ENCODE data around the gene ADNP. TPM values are rescaled to one million over a fixed set of nuclear protein-coding genes. Genes with fewer than 3 reads are reported as not detected.

The ADNP gene
- total and polyA plus RNA-seq, 2 of the 13 experiments (the other 11 are each of a cell fraction or from before 2014, with no cell fraction given) = 21.0 to 21.5 TPM

DNA sequence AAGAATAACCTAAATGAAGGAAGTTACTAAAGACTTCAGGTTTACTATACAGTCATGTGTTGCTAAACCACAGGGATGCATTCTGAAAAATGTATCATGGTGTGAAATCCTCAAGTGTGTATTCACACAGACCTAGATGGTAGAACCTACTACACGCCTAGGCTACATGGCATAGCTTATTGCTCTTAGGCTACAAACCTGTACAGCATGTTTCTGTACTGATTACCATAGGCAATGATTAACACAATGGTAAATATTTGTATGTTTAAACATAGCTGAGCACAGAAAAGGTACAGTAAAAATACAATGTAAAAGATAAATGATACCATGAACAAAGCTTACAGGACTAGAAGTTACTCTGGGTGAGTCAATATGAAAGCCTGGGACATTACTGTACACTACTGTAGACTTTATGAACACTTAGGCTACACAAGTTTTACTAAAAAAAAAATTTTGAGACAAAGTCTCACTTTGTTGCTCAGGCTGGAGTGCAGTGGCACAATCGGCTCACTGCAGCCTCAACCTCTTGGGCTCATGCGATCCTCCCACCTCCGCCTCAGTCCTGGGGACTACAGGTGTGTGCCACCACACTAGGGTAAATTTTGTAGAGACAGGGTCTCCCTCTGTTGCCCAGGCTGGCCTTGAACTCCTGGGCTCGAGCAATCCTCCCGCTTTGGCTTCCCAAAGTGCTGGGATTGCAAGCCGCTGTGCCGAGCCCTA, 36.0 kb downstream of the ADNP start:
- peaks cover 3% of the 10 kb centered on the region; the same call in 1 of the 2 replicates for H4K20me1 ChIP-seq (ENCODE audit: insufficient read depth, low read length)
- FAIRE-seq (peak; percentile 12), ATAC-seq (peak; percentile 92), DNase-seq (ENCODE audit: low spot score) (peak; percentile 86)
- POLR2A ChIA-PET = interaction anchor here (0.7 to 2.2 kb wide), 12 partner anchors 10 to 101 kb away, joined by 3 to 20 read pairs (median 4); partner anchors contain the start of genes ADNP, BCAS4, DPM1 and MOCS3
- no peaks in the 10 kb centered on the region for H3K79me2 ChIP-seq (ENCODE audit: insufficient read depth, low read length)
- no peak overlapping the region for H3K4me3 ChIP-seq (replicated peaks in 1 of 3; ENCODE audit: insufficient read depth in 1 of 3, low read depth in 2 of 3, low read length in 3 of 3)
- intact Hi-C loops (cut with micrococcal nuclease; ENCODE audit: unreplicated experiment) (loop anchor here (2.0 kb wide), 1 partner anchor 38 kb away; no protein-coding TSS in a partner anchor), in situ Hi-C loops (cut with HindIII; ENCODE audit: extremely low pct_ligation_motif_present, low pct_unique_long_range_greater_than_20kb) (no loop called here)
- H3K4me2 ChIP-seq (ENCODE audit: low read depth, low read length) = peak overlapping the region; percentile 19
- BruUV-seq (replicated peaks) = no TSS peak
- H3K27ac ChIP-seq (ENCODE audit: extremely low read length, insufficient read depth, low read length) = peak overlapping the region; percentile 54
- peak overlapping the region; percentile 33; the same call in 1 of the 2 replicates for H3K9ac ChIP-seq (ENCODE audit: insufficient read depth, low read depth, low read length)
- peaks cover 26% of the 10 kb centered on the region for H3K4me1 ChIP-seq (ENCODE audit: insufficient read depth, low read length)
- peaks cover 33 to 72% of the 10 kb centered on the region in 2 experiments for H3K36me3 ChIP-seq (replicated peaks in 1 of 2; ENCODE audit: control insufficient read depth in 1 of 2, insufficient read depth in 2 of 2, low read length in 2 of 2)
- no peaks in the 10 kb centered on the region for H3K9me3 ChIP-seq (ENCODE audit: low read length)
- WGBS (ENCODE audit: low lambda C conversion rate) = 68% methylated on average over 8 of the region's 8 CpGs
- CTCF ChIA-PET (ENCODE audit: low intra/inter-chr PET ratio, low total read pairs) = no interaction called here
- no peaks in the 10 kb centered on the region for H3K27me3 ChIP-seq (ENCODE audit: control insufficient read depth in 1 of 2, insufficient read depth in 2 of 2, low read length in 2 of 2)
- no peak overlapping the region for H2AFZ ChIP-seq (ENCODE audit: low read length)
- TF ChIP-seq HDAC2 (CRISPR knock-in tag; IDR thresholded peaks at IDR 0.05) (peak; percentile 47; the same call in 1 of the 2 replicates), BCL6 (CRISPR knock-in tag; IDR thresholded peaks at IDR 0.05) (peak; percentile 30; the same call in 1 of the 2 replicates), NCOA2 (CRISPR knock-in tag; IDR thresholded peaks at IDR 0.05) (peak; percentile 57; the same call in 1 of the 2 replicates), BRD4 (CRISPR knock-in tag; IDR thresholded peaks at IDR 0.05) (no peak), ZNF460 (CRISPR knock-in tag; IDR thresholded peaks at IDR 0.05; ENCODE audit: borderline replicate concordance) (peak; percentile 98), ZNF335 (CRISPR knock-in tag; IDR thresholded peaks at IDR 0.05) (no peak), FOXJ3 (CRISPR knock-in tag; IDR thresholded peaks at IDR 0.05; ENCODE audit: borderline replicate concordance) (0 out of 2 replicates have a peak, but pooled peaks have one; percentile 15), ZBTB38 (CRISPR knock-in tag; IDR thresholded peaks at IDR 0.05) (peak; percentile 93), RXRB (CRISPR knock-in tag; IDR thresholded peaks at IDR 0.05; ENCODE audit: borderline replicate concordance) (peak; percentile 47; the same call in 1 of the 2 replicates), CREB1 (IDR thresholded peaks at IDR 0.05) (no peak), CREB1 (CRISPR knock-in tag; IDR thresholded peaks at IDR 0.05) (peak; percentile 57)
- TF ChIP-seq, protein P1, sequence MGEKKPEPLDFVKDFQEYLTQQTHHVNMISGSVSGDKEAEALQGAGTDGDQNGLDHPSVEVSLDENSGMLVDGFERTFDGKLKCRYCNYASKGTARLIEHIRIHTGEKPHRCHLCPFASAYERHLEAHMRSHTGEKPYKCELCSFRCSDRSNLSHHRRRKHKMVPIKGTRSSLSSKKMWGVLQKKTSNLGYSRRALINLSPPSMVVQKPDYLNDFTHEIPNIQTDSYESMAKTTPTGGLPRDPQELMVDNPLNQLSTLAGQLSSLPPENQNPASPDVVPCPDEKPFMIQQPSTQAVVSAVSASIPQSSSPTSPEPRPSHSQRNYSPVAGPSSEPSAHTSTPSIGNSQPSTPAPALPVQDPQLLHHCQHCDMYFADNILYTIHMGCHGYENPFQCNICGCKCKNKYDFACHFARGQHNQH (CRISPR knock-in tag; IDR thresholded peaks at IDR 0.05) = peak; percentile 74; the same call in 1 of the 2 replicates
- TF ChIP-seq, protein P2, sequence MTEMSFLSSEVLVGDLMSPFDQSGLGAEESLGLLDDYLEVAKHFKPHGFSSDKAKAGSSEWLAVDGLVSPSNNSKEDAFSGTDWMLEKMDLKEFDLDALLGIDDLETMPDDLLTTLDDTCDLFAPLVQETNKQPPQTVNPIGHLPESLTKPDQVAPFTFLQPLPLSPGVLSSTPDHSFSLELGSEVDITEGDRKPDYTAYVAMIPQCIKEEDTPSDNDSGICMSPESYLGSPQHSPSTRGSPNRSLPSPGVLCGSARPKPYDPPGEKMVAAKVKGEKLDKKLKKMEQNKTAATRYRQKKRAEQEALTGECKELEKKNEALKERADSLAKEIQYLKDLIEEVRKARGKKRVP (CRISPR knock-in tag; IDR thresholded peaks at IDR 0.05) = peak in 1 of 2 experiments; percentile 46; a peak in 1 of 4 replicates
- TF ChIP-seq, protein P3, sequence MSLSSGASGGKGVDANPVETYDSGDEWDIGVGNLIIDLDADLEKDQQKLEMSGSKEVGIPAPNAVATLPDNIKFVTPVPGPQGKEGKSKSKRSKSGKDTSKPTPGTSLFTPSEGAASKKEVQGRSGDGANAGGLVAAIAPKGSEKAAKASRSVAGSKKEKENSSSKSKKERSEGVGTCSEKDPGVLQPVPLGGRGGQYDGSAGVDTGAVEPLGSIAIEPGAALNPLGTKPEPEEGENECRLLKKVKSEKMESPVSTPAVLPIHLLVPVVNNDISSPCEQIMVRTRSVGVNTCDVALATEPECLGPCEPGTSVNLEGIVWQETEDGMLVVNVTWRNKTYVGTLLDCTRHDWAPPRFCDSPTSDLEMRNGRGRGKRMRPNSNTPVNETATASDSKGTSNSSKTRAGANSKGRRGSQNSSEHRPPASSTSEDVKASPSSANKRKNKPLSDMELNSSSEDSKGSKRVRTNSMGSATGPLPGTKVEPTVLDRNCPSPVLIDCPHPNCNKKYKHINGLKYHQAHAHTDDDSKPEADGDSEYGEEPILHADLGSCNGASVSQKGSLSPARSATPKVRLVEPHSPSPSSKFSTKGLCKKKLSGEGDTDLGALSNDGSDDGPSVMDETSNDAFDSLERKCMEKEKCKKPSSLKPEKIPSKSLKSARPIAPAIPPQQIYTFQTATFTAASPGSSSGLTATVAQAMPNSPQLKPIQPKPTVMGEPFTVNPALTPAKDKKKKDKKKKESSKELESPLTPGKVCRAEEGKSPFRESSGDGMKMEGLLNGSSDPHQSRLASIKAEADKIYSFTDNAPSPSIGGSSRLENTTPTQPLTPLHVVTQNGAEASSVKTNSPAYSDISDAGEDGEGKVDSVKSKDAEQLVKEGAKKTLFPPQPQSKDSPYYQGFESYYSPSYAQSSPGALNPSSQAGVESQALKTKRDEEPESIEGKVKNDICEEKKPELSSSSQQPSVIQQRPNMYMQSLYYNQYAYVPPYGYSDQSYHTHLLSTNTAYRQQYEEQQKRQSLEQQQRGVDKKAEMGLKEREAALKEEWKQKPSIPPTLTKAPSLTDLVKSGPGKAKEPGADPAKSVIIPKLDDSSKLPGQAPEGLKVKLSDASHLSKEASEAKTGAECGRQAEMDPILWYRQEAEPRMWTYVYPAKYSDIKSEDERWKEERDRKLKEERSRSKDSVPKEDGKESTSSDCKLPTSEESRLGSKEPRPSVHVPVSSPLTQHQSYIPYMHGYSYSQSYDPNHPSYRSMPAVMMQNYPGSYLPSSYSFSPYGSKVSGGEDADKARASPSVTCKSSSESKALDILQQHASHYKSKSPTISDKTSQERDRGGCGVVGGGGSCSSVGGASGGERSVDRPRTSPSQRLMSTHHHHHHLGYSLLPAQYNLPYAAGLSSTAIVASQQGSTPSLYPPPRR (CRISPR knock-in tag; IDR thresholded peaks at IDR 0.05; ENCODE audit: borderline replicate concordance) = no peak; the same call in 1 of the 2 replicates

Data from HepG2 (cell line).